Endodermal cell (in vitro differentiated cells): ENCODE data around the gene JARID2. TPM values are rescaled to one million over a fixed set of nuclear protein-coding genes. Genes with fewer than 3 reads are reported as not detected.

Experiments used
- DNase-seq: peaks from one replicate; pipeline ENCODE4 v3.0.0-alpha.2; 2017
- H3K27ac ChIP-seq: 2 replicates; pipeline ENCODE4 v1.5.1; 2013; ENCODE audit warnings: mild to moderate bottlenecking, low read depth, low read length, moderate library complexity
- H3K27me3 ChIP-seq: 2 replicates; pipeline ENCODE4 v1.6.1; 2013; ENCODE audit warnings: mild to moderate bottlenecking, low read length, moderate library complexity; ENCODE audit not compliant: insufficient read depth, control insufficient read depth, poor library complexity, severe bottlenecking
- H3K36me3 ChIP-seq: 2 replicates; pipeline ENCODE4 v1.7.0; 2013; ENCODE audit warnings: mild to moderate bottlenecking, low read length, moderate library complexity; ENCODE audit not compliant: control insufficient read depth, insufficient read depth
- H3K4me1 ChIP-seq: one replicate; pipeline ENCODE4 v1.7.0; 2013; ENCODE audit warnings: low read length; ENCODE audit not compliant: control insufficient read depth, insufficient read depth
- H3K4me3 ChIP-seq: 2 replicates; pipeline ENCODE4 v1.5.1; 2013; ENCODE audit warnings: mild to moderate bottlenecking, low read length, moderate library complexity
- H3K9ac ChIP-seq: 2 replicates; pipeline ENCODE4 v1.6.1; 2013; ENCODE audit warnings: mild to moderate bottlenecking, low read length, moderate library complexity; ENCODE audit not compliant: poor library complexity, severe bottlenecking; ENCODE audit errors: extremely low read depth
- H3K9me3 ChIP-seq: 2 replicates; pipeline ENCODE4 v1.6.1; 2013; ENCODE audit warnings: mild to moderate bottlenecking, low read length, moderate library complexity; ENCODE audit not compliant: control insufficient read depth
- H3K27ac Mint-ChIP-seq: 2 replicates; pipeline ENCODE4 v1.8.0; 2020; ENCODE audit warnings: mixed read lengths
- H3K27me3 Mint-ChIP-seq: 2 replicates; pipeline ENCODE4 v1.8.0; 2021; ENCODE audit warnings: mild to moderate bottlenecking, mixed read lengths; ENCODE audit not compliant: insufficient read depth
- H3K36me3 Mint-ChIP-seq: 2 replicates; pipeline ENCODE4 v1.8.0; 2020; ENCODE audit warnings: low read depth, mixed read lengths
- H3K4me1 Mint-ChIP-seq: 2 replicates; pipeline ENCODE4 v1.8.0; 2020; ENCODE audit warnings: mixed read lengths
- H3K4me3 Mint-ChIP-seq: 2 replicates; pipeline ENCODE4 v1.8.0; 2020; ENCODE audit warnings: mild to moderate bottlenecking, moderate library complexity, mixed read lengths
- H3K9me3 Mint-ChIP-seq: 2 replicates; pipeline ENCODE4 v1.8.0; 2020; ENCODE audit warnings: mild to moderate bottlenecking, mixed read lengths
- CTCF ChIP-seq: fragments of 200-600 bp; sonication (generic); conservative IDR thresholded peaks from 2 replicates; pipeline ENCODE4 v1.5.0; 2021; ENCODE audit warnings: antibody characterized with exemption, mild to moderate bottlenecking
- WGBS, 2 experiments: methylation state at CpG; one replicate each; pipeline versions ENCODE4 v1.1.5 to v1.1.7; 2013; ENCODE audit warnings: missing lambda C conversion rate in 2 of 2, mixed read lengths in 1 of 2; ENCODE audit not compliant: insufficient coverage in 1 of 2, insufficient read length in 1 of 2; 5-methylcytosine and 5-hydroxymethylcytosine counted together
- total RNA-seq, 2 donors: library from RNA; stranded (reverse); fragmentation: NEBNext Ultra II Directional in 1 of 2; extraction: Animal tissue kit (Norgen Biotek cat#: 25700) in 1 of 2; gene quantifications; 2 replicates in 1 of 2; 3 replicates in 1 of 2; pipeline ENCODE4 v1.2.1, GENCODE V29; 2021

The JARID2 gene
- total RNA-seq, 2 donors from 2014 or later = 42.5 to 77.0 TPM

GRCh38 chr6:15444881-15445280 is 199.0 kb downstream of the JARID2 start:
- no peaks in the 10 kb centered on the region for H3K27me3 ChIP-seq
- Mint-ChIP-seq H3K27ac (no peak overlapping the region), H3K36me3 (no peaks in the 10 kb centered on the region), H3K9me3 (no peaks in the 10 kb centered on the region), H3K4me3 (no peak overlapping the region), H3K4me1 (peaks cover 84% of the 10 kb centered on the region), H3K27me3 (no peaks in the 10 kb centered on the region)
- no peak overlapping the region for H3K4me3 ChIP-seq
- H3K4me1 ChIP-seq = peaks cover 48% of the 10 kb centered on the region
- H3K27ac ChIP-seq = no peak overlapping the region
- WGBS, 2 experiments = 89% methylated on average over 3 of the region's 3 CpGs
- H3K9ac ChIP-seq = no peak overlapping the region
- TF ChIP-seq CTCF = peak; percentile 67
- H3K36me3 ChIP-seq = peaks cover 4% of the 10 kb centered on the region
- peak; percentile 41 for DNase-seq
- no peaks in the 10 kb centered on the region for H3K9me3 ChIP-seq

GRCh38 chr6:15447546-15448267 is 201.8 kb downstream of the JARID2 start:
- peaks cover 39% of the 10 kb centered on the region for H3K4me1 ChIP-seq
- H3K27me3 ChIP-seq = no peaks in the 10 kb centered on the region
- Mint-ChIP-seq H3K4me1 (peaks cover 72% of the 10 kb centered on the region), H3K4me3 (no peak overlapping the region), H3K9me3 (no peaks in the 10 kb centered on the region), H3K27ac (no peak overlapping the region), H3K36me3 (peaks cover 15% of the 10 kb centered on the region), H3K27me3 (no peaks in the 10 kb centered on the region)
- peaks cover 8% of the 10 kb centered on the region for H3K36me3 ChIP-seq
- no peak overlapping the region for H3K4me3 ChIP-seq
- DNase-seq = peak; percentile 47
- TF ChIP-seq CTCF = peak; percentile 40
- H3K27ac ChIP-seq = no peak overlapping the region
- no peaks in the 10 kb centered on the region for H3K9me3 ChIP-seq
- no peak overlapping the region for H3K9ac ChIP-seq
- 80 to 91% methylated on average over 1 to 5 of the region's 5 CpGs for WGBS, 2 experiments

GRCh38 chr6:15449011-15449410 is 203.1 kb downstream of the JARID2 start:
- no peak overlapping the region for H3K4me3 Mint-ChIP-seq
- Histone ChIP-seq H3K9ac (no peak overlapping the region), H3K27ac (no peak overlapping the region), H3K4me1 (peaks cover 27% of the 10 kb centered on the region), H3K4me3 (no peak overlapping the region), H3K27me3 (no peaks in the 10 kb centered on the region), H3K9me3 (no peaks in the 10 kb centered on the region), H3K36me3 (peaks cover 21% of the 10 kb centered on the region)
- no peaks in the 10 kb centered on the region for H3K27me3 Mint-ChIP-seq
- TF ChIP-seq CTCF = no peak
- no peak for DNase-seq
- 93 to 100% methylated on average over 1 to 2 of the region's 2 CpGs for WGBS, 2 experiments
- H3K36me3 Mint-ChIP-seq = peaks cover 27% of the 10 kb centered on the region
- H3K27ac Mint-ChIP-seq = no peak overlapping the region
- H3K9me3 Mint-ChIP-seq = no peaks in the 10 kb centered on the region
- H3K4me1 Mint-ChIP-seq = peaks cover 62% of the 10 kb centered on the region
